HG03196 (cell line): ENCODE results near the gene LRRC4C.

Source experiments
- ATAC-seq: cut with Tn5 transposase; IDR thresholded peaks from one replicate; pipeline ENCODE4 v1.9.1; 2021; ENCODE audit not compliant: unreplicated experiment

LRRC4C gene

DNA sequence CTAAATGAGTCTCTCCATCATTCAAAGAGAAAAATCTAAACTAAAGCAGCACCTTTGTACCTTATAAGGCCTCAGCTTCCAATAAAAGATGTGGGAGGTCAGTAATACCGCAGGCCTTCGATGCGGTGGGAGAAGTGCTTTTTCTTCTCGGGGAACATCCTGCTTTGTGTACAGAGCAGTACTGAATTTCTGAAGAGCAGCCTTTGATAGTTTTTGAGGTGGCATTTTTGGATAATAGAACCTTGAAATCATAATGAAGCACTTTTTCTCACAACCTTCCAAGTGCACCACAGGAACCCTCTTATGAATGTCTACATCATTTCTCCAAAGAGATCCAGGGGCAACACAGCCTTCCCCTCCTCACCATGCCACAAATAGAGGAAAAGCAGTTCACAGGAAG is 39.6 kb downstream of the LRRC4C start:
- ATAC-seq: no peak

GRCh38 chr11:41414771-41415440 is 44.5 kb downstream of the LRRC4C start:
- ATAC-seq: no peak

DNA sequence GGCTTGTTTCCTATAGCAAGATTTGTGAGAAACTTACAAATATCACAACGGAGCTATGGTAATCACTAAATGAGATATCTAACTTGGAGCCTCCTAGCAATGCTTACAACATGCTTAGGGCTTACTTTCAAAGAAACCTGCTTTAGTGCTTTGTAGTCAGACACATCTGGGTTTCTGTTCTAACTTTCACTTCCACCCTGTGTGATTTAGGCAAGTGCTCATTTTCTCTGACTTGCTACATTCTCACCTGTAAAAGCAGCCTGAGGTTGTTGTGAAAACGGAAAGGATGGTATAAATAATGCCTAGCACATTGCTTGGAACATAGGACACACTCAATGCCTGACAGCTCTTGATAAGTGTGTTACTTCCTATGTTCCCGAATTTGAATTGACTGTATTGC is 45.6 kb downstream of the LRRC4C start:
- no peak for ATAC-seq

DNA sequence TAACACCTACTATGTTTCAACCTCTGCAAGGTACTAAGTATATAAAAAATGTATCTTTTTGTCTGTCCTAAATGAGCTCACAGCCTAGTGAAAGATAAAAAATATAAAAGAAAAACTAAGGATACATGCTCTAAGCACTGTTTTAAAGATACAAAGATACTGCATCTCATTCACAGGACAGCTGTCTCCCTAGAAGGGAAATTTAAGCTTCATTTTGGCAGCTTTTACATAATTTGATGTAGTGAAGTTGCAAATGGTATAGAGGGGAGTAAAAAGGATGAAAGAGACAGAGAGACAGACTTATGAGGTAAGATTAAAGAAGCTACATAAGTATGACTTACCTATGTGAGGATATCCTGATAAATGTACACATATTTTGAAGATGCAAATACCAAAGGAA is 53.6 kb downstream of the LRRC4C start:
- ATAC-seq: no peak

DNA sequence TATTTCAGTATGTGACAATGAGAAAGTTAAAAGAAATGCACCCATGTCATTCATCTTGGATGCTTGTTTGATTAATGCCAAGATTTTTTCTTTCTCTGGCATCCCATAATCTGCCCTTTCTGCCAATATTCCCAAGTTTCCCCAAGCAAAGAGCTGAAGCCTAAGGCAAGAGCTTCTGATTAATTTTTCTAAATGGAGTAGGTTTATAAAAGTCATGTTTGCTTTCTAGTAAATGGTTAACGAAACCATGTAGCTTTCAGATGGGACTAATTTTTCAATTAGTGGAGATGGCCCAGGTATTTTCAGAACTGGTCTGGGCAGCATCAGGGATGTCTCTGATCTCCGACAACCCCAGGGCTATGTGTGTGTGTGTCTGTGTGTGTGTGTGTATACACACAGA is 55.3 kb downstream of the LRRC4C start:
- no peak for ATAC-seq

DNA sequence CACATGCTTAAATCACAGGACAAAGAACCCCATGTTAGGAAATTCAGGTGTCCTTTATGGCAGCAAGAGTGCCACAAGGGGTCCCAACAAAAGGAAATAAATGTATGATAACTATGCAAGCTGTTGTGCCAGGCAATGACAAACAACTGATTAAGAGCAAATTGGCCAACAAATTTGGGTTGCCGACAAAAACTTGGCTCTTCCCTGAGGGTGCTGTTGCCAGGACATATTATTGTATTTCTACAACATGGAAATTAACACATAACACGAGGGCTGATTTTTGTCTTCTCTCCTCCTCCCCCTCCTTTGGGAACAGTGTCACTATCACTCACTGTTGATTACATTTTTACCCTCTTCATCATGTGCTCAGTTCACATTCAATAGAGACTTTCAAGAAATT is 56.0 kb downstream of the LRRC4C start:
- ATAC-seq: no peak

- ATAC-seq: no peak
Measured at GRCh38 chr11:41400819-41401382, 58.6 kb downstream of the LRRC4C start.

- no peak for ATAC-seq
Measured at GRCh38 chr11:41400124-41400523, 59.3 kb downstream of the LRRC4C start.

DNA sequence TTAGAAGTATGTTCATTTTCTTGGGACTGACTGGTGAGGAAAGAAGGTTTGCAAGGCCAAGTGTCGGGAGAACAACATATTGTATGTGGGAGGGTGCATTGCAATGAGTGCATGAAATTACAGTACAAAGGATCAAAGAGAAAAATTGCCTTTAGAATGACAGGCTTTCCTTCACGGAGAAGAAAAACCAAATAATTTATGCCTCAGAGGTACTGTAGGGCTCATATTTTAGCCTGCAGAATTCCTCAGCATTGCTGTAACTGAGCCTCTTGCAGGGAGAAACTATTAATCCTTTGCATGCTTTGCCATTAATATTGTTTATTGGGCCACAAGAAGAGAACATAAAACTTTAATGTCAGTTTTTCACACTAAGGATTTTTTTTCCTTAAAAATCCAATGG is 60.1 kb downstream of the LRRC4C start:
- ATAC-seq: no peak

DNA sequence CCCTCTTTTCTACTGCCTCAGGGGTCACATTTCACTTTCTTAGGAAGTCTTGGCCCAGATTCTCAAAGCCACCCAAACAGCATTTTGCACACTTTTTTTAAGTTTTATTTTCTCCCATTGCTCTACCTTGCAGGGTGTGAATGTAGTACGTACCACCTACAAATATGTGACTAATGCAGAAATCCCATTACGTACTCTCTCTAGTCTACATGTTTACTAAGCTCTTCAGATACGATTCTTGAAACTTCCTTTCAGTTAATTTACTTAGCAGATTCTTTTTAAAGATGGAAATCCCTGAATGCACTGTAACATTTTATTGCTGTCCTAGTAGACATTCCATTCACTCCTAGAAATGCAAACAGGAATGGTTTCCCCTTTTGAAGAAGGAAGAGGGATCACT is 61.3 kb downstream of the LRRC4C start:
- ATAC-seq: no peak

GRCh38 chr11:41394521-41395195 is 64.8 kb downstream of the LRRC4C start:
- ATAC-seq: no peak

- no peak for ATAC-seq
Measured at GRCh38 chr11:41392596-41392995, 66.9 kb downstream of the LRRC4C start.

DNA sequence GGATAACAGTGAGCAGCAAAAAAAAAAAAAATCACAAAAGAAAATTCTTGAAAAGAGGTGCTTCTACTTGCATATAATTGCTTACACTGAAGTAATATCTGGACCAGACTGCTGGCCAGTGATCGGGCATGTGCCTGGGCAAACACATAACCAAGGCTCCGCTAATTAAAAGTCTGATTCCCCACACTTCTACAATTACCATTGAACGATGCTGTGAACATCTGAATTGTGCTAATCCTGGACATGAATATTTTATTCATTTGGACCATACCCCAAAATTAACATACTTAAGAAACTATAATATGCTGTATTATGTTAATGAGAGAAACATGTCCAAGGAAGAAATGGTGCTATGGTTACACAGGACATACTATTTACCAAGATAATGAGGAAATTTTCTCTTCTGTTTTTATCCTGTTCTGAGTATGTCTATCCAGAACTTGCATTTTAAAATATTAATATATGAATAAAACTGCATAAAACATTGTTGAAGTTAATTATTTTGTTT is 69.8 kb downstream of the LRRC4C start:
- ATAC-seq: no peak

DNA sequence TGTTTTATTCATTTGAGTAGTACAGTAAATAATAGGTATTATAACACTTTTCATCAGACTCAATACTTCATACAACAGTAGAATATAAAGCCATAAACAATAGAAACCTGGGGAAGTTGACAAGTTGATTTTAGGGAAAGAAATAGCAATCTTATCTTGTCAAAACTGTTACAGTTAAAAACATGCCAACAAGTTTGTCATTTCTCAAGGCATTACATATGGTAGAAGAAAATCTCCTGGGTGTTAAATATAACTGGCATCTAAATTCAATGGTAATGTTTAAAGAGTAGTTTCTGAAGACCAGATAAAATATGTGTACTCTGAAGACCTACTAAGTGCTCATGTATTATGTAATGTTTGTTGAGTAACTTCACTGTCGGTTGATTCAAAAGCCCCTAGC is 75.1 kb downstream of the LRRC4C start:
- no peak for ATAC-seq

DNA sequence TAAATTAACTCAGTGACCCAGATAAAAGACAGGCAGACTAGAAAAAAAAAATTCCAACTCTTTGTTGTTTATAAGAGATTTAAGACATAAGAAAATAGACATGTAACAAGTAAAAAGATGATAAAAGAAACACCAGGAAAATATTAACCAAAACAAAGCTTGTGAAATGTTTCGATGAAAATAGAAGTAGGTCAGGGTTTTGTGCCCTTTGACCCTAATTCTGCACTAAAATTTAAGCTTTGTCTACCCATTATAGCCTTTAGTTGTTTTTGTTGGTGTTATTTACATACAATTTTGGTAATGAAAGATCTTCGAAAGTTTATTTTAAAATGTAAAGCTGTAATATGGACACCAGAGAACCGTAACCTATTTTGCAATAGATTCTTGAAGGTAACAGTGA is 75.7 kb downstream of the LRRC4C start:
- ATAC-seq: no peak

DNA sequence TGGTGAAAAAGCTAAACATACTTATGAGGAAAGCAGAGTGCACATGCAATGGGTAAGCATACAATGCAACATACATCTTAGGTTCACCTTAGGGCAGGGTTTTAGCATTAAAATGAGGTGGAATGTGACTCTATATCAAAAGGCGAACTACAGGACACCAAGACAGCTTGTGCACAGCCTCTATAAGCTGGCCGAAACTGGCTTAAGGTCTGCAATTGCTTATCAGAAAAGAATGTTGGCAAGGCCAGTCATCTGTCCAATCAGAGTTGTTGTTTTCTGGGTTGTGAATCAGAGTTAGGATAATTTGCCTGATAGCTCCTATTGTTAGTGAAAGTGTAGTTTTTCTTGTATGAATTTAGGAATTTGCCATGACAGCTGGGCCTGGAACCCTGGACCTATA is 76.5 kb downstream of the LRRC4C start:
- no peak for ATAC-seq

- ATAC-seq: no peak
Measured at GRCh38 chr11:41379084-41379483, 80.4 kb downstream of the LRRC4C start.

DNA sequence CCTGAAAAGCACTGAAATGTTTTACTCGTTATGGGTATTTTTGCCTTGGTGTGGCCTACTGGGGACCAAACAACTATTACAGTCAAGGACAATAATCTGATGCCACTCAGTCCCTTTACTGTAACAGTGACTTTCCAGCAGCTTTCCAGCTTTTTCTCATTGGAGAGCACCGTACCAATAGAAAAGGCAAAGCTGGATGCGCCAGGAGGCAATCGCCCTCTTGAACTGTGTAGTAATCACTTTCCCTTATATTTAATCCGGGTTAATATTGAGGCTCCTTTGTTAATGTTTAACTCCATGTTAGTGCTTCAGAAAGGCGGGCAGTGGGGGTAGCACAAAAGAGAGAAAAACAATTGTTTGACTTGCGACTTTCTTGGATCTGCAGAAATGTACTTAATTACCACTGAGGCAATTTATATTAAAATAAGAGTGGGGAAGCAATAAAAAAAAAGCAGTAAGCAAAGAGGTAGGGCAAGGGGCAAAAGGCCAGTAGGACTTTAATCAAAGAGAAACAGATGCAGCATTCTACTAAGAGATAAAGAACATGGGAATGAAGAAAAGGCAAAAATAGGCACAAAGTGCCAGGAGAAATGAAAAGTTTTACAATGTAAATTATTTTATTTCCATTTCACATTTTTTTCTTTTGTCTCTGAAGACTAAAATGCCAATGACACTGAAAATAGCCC is 81.6 kb downstream of the LRRC4C start:
- ATAC-seq: no peak

DNA sequence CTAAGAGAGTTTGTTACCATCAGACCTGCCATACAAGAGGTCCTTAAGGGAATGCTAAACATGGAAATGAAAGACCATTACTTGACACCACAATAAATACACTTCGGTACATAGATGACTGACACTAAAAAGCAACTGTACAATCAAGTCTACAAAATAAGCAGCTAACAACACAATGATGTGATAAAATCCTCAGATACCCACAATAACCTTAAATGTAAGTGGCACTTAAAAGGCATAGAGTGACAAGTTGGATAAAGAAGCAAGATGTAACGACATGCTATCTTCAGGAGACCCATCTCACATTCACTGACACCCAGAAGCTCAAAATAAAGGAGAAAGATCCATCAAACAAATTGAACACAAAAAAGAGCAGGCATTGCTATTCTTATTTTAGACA is 107.6 kb downstream of the LRRC4C start:
- no peak for ATAC-seq

GRCh38 chr11:41346042-41346441 is 113.4 kb downstream of the LRRC4C start:
- no peak for ATAC-seq

DNA sequence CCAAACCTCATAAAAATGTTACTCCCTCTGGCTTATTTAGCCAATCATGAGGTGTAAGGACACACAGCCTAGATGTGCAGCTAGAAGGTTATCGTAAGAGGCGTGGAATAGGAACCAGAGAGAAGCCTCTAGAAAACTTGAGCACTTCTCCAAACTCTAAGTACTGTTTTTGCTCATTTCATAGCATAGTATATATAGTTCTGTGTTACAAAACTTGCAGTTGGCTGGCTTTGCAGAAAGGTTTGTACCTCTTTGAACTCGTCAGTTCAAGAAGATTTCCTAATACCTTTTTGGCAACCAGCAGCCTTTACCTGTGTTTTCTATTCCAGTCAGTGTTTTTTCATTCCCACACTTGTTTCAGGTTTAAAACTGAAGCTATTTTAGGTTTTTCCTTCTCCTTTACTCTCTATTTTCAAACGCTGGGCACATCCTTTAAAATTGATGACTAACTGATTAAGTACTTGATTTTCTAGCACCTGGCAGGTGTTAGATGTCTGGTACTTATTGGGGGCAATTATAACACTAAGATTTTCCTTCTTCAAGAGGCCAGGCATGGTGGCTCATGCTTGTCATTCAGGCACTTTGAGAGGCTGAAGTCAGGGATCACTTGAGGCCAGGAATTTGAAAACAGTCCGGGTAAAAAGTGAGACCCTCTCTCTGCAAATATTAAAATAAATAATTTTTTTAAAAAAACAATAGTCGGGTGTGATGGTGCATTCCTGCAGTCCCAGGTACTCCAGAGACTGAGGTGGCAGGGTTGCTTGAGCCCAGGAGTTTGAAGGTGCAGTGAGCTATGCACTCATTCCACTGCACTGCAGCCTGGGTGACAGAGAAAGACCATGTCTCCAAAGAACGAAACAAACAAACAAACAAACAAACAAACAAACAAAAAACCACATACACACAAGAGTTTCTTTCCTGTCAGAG is 125.2 kb downstream of the LRRC4C start:
- ATAC-seq: no peak
